ENCODE measurements around the gene NR6A1. TPM values are rescaled to one million over a fixed set of nuclear protein-coding genes. Genes with fewer than 3 reads are reported as not detected.

NR6A1 gene
- total RNA-seq, 1 experiment from 2014 or later = 99.3 TPM

DNA sequence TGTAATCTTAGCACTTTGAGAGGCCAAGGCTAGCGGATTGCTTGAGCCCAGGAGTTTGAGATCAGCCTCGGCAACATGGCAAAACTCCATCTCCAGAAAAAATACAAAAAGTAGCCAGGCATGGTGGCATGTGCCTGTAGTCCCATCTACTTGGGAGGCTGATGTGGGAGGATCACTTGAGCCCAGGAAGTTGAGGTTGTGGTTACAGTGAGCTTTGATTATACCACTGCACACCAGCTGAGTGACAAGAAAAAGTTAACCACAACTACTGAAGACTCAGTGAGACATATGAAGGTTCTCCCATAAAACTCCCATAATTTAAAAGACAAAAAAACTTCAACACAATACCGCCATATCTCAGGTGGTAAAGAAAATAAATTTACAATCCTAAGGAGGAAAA, 98.0 kb downstream of the NR6A1 start:
- no peaks in the 10 kb centered on the region for H3K9me3 Mint-ChIP-seq
- WGBS (ENCODE audit: extremely low coverage, insufficient read length, low lambda C conversion rate) = no CpG with 5 or more reads among the region's 3 CpGs
- peaks cover 3% of the 10 kb centered on the region; the same call in 1 of the 2 replicates for H3K79me2 ChIP-seq (ENCODE audit: insufficient read depth, low read length)
- no peaks in the 10 kb centered on the region for H4K20me1 ChIP-seq (ENCODE audit: control insufficient read depth, insufficient read depth, insufficient read length)
- no peaks in the 10 kb centered on the region for H3K27me3 ChIP-seq (ENCODE audit: insufficient read depth, low read length)
- no peaks in the 10 kb centered on the region; the same call in 1 of the 2 replicates for H3K4me1 ChIP-seq (ENCODE audit: insufficient read depth, low read length)
- peak overlapping the region in 2 of 3 experiments; percentile 3 to 19; a peak in 2 of 7 replicates for H3K27ac Mint-ChIP-seq
- no peak overlapping the region for H3K23ac ChIP-seq (ENCODE audit: insufficient read length, low read depth, low read length)
- no peak overlapping the region for H3K4ac ChIP-seq (ENCODE audit: low read depth, low read length)
- no peak overlapping the region for H2AFZ ChIP-seq (ENCODE audit: low read length)
- H3K9ac ChIP-seq (ENCODE audit: extremely low read depth, insufficient read length, low read length) = no peak overlapping the region
- no peaks in the 10 kb centered on the region for H3K23me2 ChIP-seq (ENCODE audit: insufficient read length, low read depth, low read length, poor library complexity, severe bottlenecking)
- no peak overlapping the region for H2BK120ac ChIP-seq (ENCODE audit: low read depth, low read length, poor library complexity, severe bottlenecking)
- H4K91ac ChIP-seq (ENCODE audit: insufficient read length, low read depth, low read length) = no peak overlapping the region
- H2AK5ac ChIP-seq (ENCODE audit: insufficient read length, low read length) = no peak overlapping the region
- no peak overlapping the region for H2BK15ac ChIP-seq (ENCODE audit: low read depth, low read length)
- no peak overlapping the region for H3K56ac ChIP-seq (ENCODE audit: insufficient read length, low read depth, low read length)
- H2BK20ac ChIP-seq (ENCODE audit: low read depth, low read length, poor library complexity, severe bottlenecking) = no peak overlapping the region
- H2BK12ac ChIP-seq (ENCODE audit: insufficient read length, low read depth, low read length) = no peak overlapping the region
- H3K14ac ChIP-seq (ENCODE audit: insufficient read depth, low read length) = no peak overlapping the region
- H3K79me1 ChIP-seq (ENCODE audit: insufficient read depth, low read depth, low read length, poor library complexity, severe bottlenecking) = no peaks in the 10 kb centered on the region
- no peak overlapping the region for H3T11ph ChIP-seq (ENCODE audit: low read length)
- H3K9me3 ChIP-seq (ENCODE audit: control insufficient read depth, low read depth, low read length) = no peaks in the 10 kb centered on the region
- no peak for DNase-seq
- no peak overlapping the region for H3K27ac ChIP-seq (ENCODE audit: insufficient read length, low read depth, low read length)
- no peaks in the 10 kb centered on the region for H3K27me3 Mint-ChIP-seq (ENCODE audit: low read depth)
- no peak overlapping the region for H3K4me3 Mint-ChIP-seq
- no peak overlapping the region for H3K18ac ChIP-seq (ENCODE audit: insufficient read length, low read depth, low read length)
- H4K8ac ChIP-seq (replicated peaks; ENCODE audit: insufficient read length, low read depth, low read length) = no peak overlapping the region
- H3K4me2 ChIP-seq (ENCODE audit: insufficient read depth, insufficient read length, low read length) = no peak overlapping the region
- H2BK5ac ChIP-seq (ENCODE audit: insufficient read length, low read length) = no peak overlapping the region
- no peak overlapping the region for H4K5ac ChIP-seq (ENCODE audit: insufficient read length, low read depth, low read length)
- H3K36me3 Mint-ChIP-seq (ENCODE audit: insufficient read depth in 1 of 3, low read depth in 3 of 3) = no peaks in the 10 kb centered on the region
- TF ChIP-seq, protein P1, sequence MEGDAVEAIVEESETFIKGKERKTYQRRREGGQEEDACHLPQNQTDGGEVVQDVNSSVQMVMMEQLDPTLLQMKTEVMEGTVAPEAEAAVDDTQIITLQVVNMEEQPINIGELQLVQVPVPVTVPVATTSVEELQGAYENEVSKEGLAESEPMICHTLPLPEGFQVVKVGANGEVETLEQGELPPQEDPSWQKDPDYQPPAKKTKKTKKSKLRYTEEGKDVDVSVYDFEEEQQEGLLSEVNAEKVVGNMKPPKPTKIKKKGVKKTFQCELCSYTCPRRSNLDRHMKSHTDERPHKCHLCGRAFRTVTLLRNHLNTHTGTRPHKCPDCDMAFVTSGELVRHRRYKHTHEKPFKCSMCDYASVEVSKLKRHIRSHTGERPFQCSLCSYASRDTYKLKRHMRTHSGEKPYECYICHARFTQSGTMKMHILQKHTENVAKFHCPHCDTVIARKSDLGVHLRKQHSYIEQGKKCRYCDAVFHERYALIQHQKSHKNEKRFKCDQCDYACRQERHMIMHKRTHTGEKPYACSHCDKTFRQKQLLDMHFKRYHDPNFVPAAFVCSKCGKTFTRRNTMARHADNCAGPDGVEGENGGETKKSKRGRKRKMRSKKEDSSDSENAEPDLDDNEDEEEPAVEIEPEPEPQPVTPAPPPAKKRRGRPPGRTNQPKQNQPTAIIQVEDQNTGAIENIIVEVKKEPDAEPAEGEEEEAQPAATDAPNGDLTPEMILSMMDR (conservative IDR thresholded peaks at IDR 0.05) = no peak
- peaks cover 0 to 8% of the 10 kb centered on the region in 2 experiments; a peak in 2 of 4 replicates for H3K4me1 Mint-ChIP-seq

Data from H9 (cell line).